Trophoblast cell (in vitro differentiated cells and primary cell): ENCODE measurements around the gene MTAP.

Source experiments
- DNase-seq, 2 donors: peaks; one replicate each; pipeline ENCODE4 v3.0.0-alpha.2; 2016
- H2AFZ ChIP-seq: 2 replicates; pipeline ENCODE4 v1.6.1; 2013; ENCODE audit warnings: low read length, moderate library complexity, mild to moderate bottlenecking; ENCODE audit not compliant: insufficient read depth, poor library complexity
- H2AK5ac ChIP-seq: 2 replicates; pipeline ENCODE4 v1.6.1; 2013; ENCODE audit warnings: mild to moderate bottlenecking, low read length
- H2BK120ac ChIP-seq: 2 replicates; pipeline ENCODE4 v1.6.1; 2013; ENCODE audit warnings: low read length, mild to moderate bottlenecking, moderate library complexity; ENCODE audit not compliant: insufficient read depth, poor library complexity
- H2BK12ac ChIP-seq: 2 replicates; pipeline ENCODE4 v1.6.1; 2013; ENCODE audit warnings: mild to moderate bottlenecking, low read length, moderate library complexity
- H2BK5ac ChIP-seq: 2 replicates; pipeline ENCODE4 v1.6.1; 2013; ENCODE audit warnings: low read length, low read depth, moderate library complexity, mild to moderate bottlenecking; ENCODE audit not compliant: poor library complexity
- H3K14ac ChIP-seq: 2 replicates; pipeline ENCODE4 v1.6.1; 2013; ENCODE audit warnings: mild to moderate bottlenecking, low read length
- H3K18ac ChIP-seq: 2 replicates; pipeline ENCODE4 v1.6.1; 2013; ENCODE audit warnings: mild to moderate bottlenecking, low read length
- H3K23ac ChIP-seq: 2 replicates; pipeline ENCODE4 v1.6.1; 2013; ENCODE audit warnings: low read length
- H3K27ac ChIP-seq: 2 replicates; pipeline ENCODE4 v1.5.1; 2013; ENCODE audit warnings: low read depth, mild to moderate bottlenecking, inconsistent platforms, low read length, moderate library complexity
- H3K27me3 ChIP-seq: 2 replicates; pipeline ENCODE4 v1.6.1; 2013; ENCODE audit warnings: inconsistent platforms, mild to moderate bottlenecking, low read length, moderate library complexity; ENCODE audit not compliant: insufficient read depth
- H3K36me3 ChIP-seq, 2 experiments: 1 replicate in 1 of 2; 2 replicates in 1 of 2; pipeline ENCODE4 v1.6.1; 2013; ENCODE audit warnings: low read length in 2 of 2, mild to moderate bottlenecking in 2 of 2, moderate library complexity in 1 of 2; ENCODE audit not compliant: insufficient read depth in 2 of 2, control insufficient read depth in 1 of 2
- H3K4ac ChIP-seq: 2 replicates; pipeline ENCODE4 v1.6.1; 2013; ENCODE audit warnings: low read depth, mild to moderate bottlenecking, low read length, moderate library complexity
- H3K4me1 ChIP-seq, 2 experiments: 1 replicate in 1 of 2; 2 replicates in 1 of 2; pipeline ENCODE4 v1.6.1; 2013; ENCODE audit warnings: low read length in 2 of 2, mild to moderate bottlenecking in 2 of 2, moderate library complexity in 1 of 2; ENCODE audit not compliant: insufficient read depth in 2 of 2, control insufficient read depth in 1 of 2
- H3K4me2 ChIP-seq: 2 replicates; pipeline ENCODE4 v1.6.1; 2013; ENCODE audit warnings: inconsistent platforms, mild to moderate bottlenecking, low read length, moderate library complexity
- H3K4me3 ChIP-seq: 2 replicates; pipeline ENCODE4 v1.5.1; 2013; ENCODE audit warnings: mild to moderate bottlenecking, low read depth, low read length, inconsistent platforms
- H3K79me1 ChIP-seq: one replicate; pipeline ENCODE4 v1.6.1; 2013; ENCODE audit warnings: low read length
- H3K79me2 ChIP-seq: 2 replicates; pipeline ENCODE4 v1.6.1; 2013; ENCODE audit warnings: low read length, mild to moderate bottlenecking; ENCODE audit not compliant: control insufficient read depth, insufficient read depth, poor library complexity
- H3K9ac ChIP-seq: 2 replicates; pipeline ENCODE4 v1.6.1; 2013; ENCODE audit warnings: mild to moderate bottlenecking, low read length
- H3K9me3 ChIP-seq: 2 replicates; pipeline ENCODE4 v1.6.1; 2013; ENCODE audit warnings: low read depth, mild to moderate bottlenecking, control low read depth, inconsistent platforms, low read length; ENCODE audit not compliant: insufficient read depth
- H4K12ac ChIP-seq: 2 replicates; pipeline ENCODE4 v1.6.1; 2013; ENCODE audit warnings: low read depth, mild to moderate bottlenecking, low read length, moderate library complexity
- H4K8ac ChIP-seq: 2 replicates; pipeline ENCODE4 v1.6.1; 2013; ENCODE audit warnings: low read depth, mild to moderate bottlenecking, low read length, moderate library complexity
- H4K91ac ChIP-seq: one replicate; pipeline ENCODE4 v1.6.1; 2013; ENCODE audit warnings: low read depth, mild to moderate bottlenecking, low read length, moderate library complexity
- WGBS: extraction: QIAGEN DNeasy Blood & Tissue Kit; methylation state at CpG from one replicate; pipeline ENCODE4 v1.1.7; 2013; ENCODE audit warnings: missing lambda C conversion rate; ENCODE audit not compliant: insufficient read length, insufficient coverage; ENCODE audit errors: extremely low coverage; 5-methylcytosine and 5-hydroxymethylcytosine counted together

The MTAP gene

DNA sequence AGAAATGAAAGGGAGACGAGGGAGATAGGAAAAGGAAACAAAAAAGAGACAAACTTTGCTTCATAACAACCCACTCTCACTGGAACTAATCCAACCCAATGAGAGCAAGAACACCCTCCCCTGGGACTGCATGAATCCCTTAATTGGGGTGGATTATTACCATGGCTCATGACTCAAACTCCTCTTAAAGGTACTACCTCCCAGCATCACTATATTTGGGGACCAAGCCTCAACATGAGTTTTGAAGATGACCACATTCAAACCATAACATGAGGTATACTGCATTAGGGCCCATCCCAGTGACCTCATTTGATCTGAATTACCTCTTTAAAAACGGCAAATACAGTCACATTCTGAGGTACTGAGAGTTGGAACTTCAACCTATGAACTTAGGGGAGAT, 8.0 kb downstream of the MTAP start:
- no CpG with 5 or more reads among the region's 2 CpGs for WGBS

DNA sequence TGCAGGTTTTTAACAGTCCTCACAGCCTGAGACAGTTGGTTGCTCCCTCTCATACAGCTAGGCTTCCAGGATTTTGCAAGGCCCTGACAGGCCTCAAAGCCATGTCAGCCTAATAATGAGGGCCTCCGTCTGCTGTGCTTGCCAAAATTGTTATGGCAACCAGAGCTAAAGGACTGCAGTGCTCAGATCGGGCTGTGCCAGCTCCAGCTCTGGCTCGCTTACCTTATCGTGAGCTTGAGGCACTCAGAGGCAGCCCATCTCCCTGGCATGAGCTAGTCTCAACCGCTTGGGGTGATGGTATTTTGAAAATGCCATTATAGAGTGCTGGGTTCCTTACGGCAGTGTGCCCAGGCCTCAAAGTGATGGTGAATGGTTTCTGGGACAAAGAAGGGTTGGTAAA, 8.4 kb downstream of the MTAP start:
- H3K18ac ChIP-seq: no peak overlapping the region
- H3K36me3 ChIP-seq: peaks cover 13 to 39% of the 10 kb centered on the region in 2 experiments
- H3K9ac ChIP-seq: no peak overlapping the region
- H2BK12ac ChIP-seq: no peak overlapping the region
- H3K4me2 ChIP-seq: no peak overlapping the region
- no peak overlapping the region for H2AK5ac ChIP-seq
- H3K14ac ChIP-seq: no peak overlapping the region
- H3K79me2 ChIP-seq: peaks cover 5% of the 10 kb centered on the region
- peaks cover 8 to 9% of the 10 kb centered on the region in 2 experiments for H3K4me1 ChIP-seq
- H2BK5ac ChIP-seq: no peak overlapping the region
- no CpG with 5 or more reads among the region's 6 CpGs for WGBS
- H3K4ac ChIP-seq: no peak overlapping the region
- H3K4me3 ChIP-seq: no peak overlapping the region
- H4K8ac ChIP-seq: no peak overlapping the region
- no peak overlapping the region for H4K12ac ChIP-seq
- no peak overlapping the region for H2BK120ac ChIP-seq
- no peak overlapping the region for H3K23ac ChIP-seq
- H3K79me1 ChIP-seq: no peaks in the 10 kb centered on the region
- no peaks in the 10 kb centered on the region for H3K9me3 ChIP-seq
- no peak for DNase-seq
- H4K91ac ChIP-seq: no peak overlapping the region
- H3K27me3 ChIP-seq: no peaks in the 10 kb centered on the region
- no peak overlapping the region for H2AFZ ChIP-seq
- no peak overlapping the region for H3K27ac ChIP-seq

More for the DNA sequence above, 8.0 kb downstream of the MTAP start:
- Histone ChIP-seq H3K4me3 (no peak overlapping the region), H3K79me2 (peaks cover 5% of the 10 kb centered on the region), H3K4me1 (peaks cover 8 to 9% of the 10 kb centered on the region in 2 experiments), H2BK120ac (no peak overlapping the region), H4K12ac (no peak overlapping the region), H3K4ac (no peak overlapping the region), H3K27ac (no peak overlapping the region), H2AFZ (no peak overlapping the region), H2AK5ac (no peak overlapping the region), H4K8ac (no peak overlapping the region), H3K36me3 (peaks cover 11 to 37% of the 10 kb centered on the region in 2 experiments), H3K9me3 (no peaks in the 10 kb centered on the region), H3K18ac (no peak overlapping the region), H2BK12ac (no peak overlapping the region), H4K91ac (no peak overlapping the region), H3K27me3 (no peaks in the 10 kb centered on the region), H3K23ac (no peak overlapping the region), H3K79me1 (no peaks in the 10 kb centered on the region), H3K9ac (no peak overlapping the region), H3K14ac (no peak overlapping the region), H2BK5ac (no peak overlapping the region), H3K4me2 (no peak overlapping the region)
- DNase-seq: no peak

- H2AK5ac ChIP-seq: no peak overlapping the region
- H2BK120ac ChIP-seq: no peak overlapping the region
- H3K79me2 ChIP-seq: peaks cover 2% of the 10 kb centered on the region
- no peak overlapping the region for H4K91ac ChIP-seq
- H2BK12ac ChIP-seq: no peak overlapping the region
- H3K27ac ChIP-seq: no peak overlapping the region
- H3K18ac ChIP-seq: no peak overlapping the region
- H3K14ac ChIP-seq: no peak overlapping the region
- H2BK5ac ChIP-seq: no peak overlapping the region
- no peaks in the 10 kb centered on the region for H3K9me3 ChIP-seq
- H3K27me3 ChIP-seq: no peaks in the 10 kb centered on the region
- H3K36me3 ChIP-seq: peaks cover 13 to 41% of the 10 kb centered on the region in 2 experiments
- H3K9ac ChIP-seq: no peak overlapping the region
- H3K4ac ChIP-seq: no peak overlapping the region
- DNase-seq: no peak
- no peak overlapping the region for H3K23ac ChIP-seq
- H3K4me1 ChIP-seq: peaks cover 8 to 9% of the 10 kb centered on the region in 2 experiments
- no peak overlapping the region for H4K12ac ChIP-seq
- H3K4me2 ChIP-seq: no peak overlapping the region
- no peak overlapping the region for H2AFZ ChIP-seq
- no peak overlapping the region for H4K8ac ChIP-seq
- WGBS: no CpG with 5 or more reads among the region's 3 CpGs
- H3K4me3 ChIP-seq: no peak overlapping the region
- no peaks in the 10 kb centered on the region for H3K79me1 ChIP-seq
Measured at GRCh38 chr9:21811914-21812313, 9.5 kb downstream of the MTAP start.

DNA sequence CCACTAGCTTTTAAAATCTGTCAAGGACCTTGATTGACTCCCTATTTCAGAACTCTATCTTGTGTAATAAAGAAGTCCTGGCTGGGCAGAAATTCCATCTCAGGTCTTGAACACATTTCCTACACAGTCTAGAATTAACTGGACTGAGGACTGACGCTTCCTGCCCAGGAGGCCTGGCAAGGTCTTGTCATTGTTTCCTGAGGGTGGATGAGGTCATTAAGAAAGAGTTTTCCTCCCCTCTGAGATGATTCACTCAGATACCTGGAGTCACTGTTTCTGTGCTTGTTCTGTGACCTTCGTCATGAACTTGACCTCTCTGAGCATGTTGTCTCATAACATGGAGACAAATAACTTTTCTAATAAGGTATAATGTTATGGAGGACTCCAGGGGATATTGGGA, 10.0 kb downstream of the MTAP start:
- Histone ChIP-seq H4K91ac (no peak overlapping the region), H4K8ac (no peak overlapping the region), H2AK5ac (no peak overlapping the region), H2AFZ (no peak overlapping the region), H3K4me3 (no peak overlapping the region), H3K4ac (no peak overlapping the region), H4K12ac (no peak overlapping the region), H3K27me3 (no peaks in the 10 kb centered on the region), H3K9ac (no peak overlapping the region), H2BK5ac (no peak overlapping the region), H3K27ac (no peak overlapping the region), H3K23ac (no peak overlapping the region), H2BK12ac (no peak overlapping the region), H3K36me3 (peaks cover 16 to 45% of the 10 kb centered on the region in 2 experiments), H3K14ac (no peak overlapping the region), H3K4me2 (no peak overlapping the region), H3K18ac (no peak overlapping the region), H3K79me2 (peaks cover 2% of the 10 kb centered on the region), H2BK120ac (no peak overlapping the region), H3K9me3 (no peaks in the 10 kb centered on the region), H3K4me1 (peaks cover 8 to 9% of the 10 kb centered on the region in 2 experiments), H3K79me1 (no peaks in the 10 kb centered on the region)
- DNase-seq: peak; percentile 79 to 92
- no CpG with 5 or more reads among the region's 2 CpGs for WGBS
